ENCODE measurements around the gene TTC9B. TPM values are rescaled to one million over a fixed set of nuclear protein-coding genes. Genes with fewer than 3 reads are reported as not detected.

The TTC9B gene
- total and polyA plus RNA-seq, 2 of the 8 experiments (the other 6 are each of a cell fraction or from before 2014, with no cell fraction given) = 0.26 TPM; not detected in 1

DNA sequence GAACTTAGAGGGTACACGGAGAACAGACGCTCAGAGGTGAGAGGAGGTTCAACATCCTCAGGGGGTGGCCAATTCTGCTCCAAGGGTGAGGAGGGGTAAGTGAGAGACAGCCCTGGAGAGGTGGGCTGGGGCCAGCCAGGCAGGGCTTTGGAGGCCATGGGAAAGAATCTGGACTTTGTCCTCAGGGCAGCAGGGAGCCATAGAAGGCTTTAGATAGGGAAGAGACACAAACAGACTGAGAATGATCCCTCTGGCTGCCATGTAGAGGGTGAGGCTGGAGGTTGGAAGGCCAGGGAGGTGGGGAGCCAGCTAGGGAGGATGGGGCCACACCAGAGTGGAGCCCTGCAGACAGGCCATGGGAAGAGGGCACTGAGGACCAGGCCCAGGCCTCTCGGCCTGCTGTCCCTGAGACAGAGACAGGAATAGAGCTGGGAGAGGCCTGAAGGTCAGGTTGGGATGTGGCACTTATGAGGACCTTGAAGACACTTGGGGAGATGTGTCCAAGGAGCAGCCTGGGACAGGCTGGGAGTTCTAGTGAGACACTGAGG lies 37.5 kb upstream of the TTC9B start:
- Histone ChIP-seq H3K9me3 (ENCODE audit: insufficient read depth in 2 of 2, low read depth in 1 of 2, low read length in 1 of 2) (no peaks in the 10 kb centered on the region), H3K9ac (replicated peaks in 1 of 4; ENCODE audit: extremely low read depth in 1 of 4, low read depth in 3 of 4, low read length in 3 of 4) (no peak overlapping the region), H3K4me1 (replicated peaks in 1 of 4; ENCODE audit: control insufficient read depth in 3 of 4, insufficient read depth in 4 of 4, low read length in 3 of 4) (peaks cover 0 to 6% (median 4%) of the 10 kb centered on the region in 4 experiments; a peak in 6 of 7 replicates), H3K36me3 (ENCODE audit: control insufficient read depth in 2 of 4, insufficient read depth in 4 of 4, low read length in 3 of 4) (peaks cover 7 to 27% (median 13%) of the 10 kb centered on the region in 4 experiments; a peak in 5 of 8 replicates), H4K91ac (replicated peaks; ENCODE audit: insufficient read length, low read length) (no peak overlapping the region), H2BK12ac (ENCODE audit: low read depth, low read length) (no peak overlapping the region), H3K4me2 (ENCODE audit: insufficient read depth in 1 of 2, low read depth in 2 of 2, low read length in 2 of 2) (no peak overlapping the region), H2AFZ (ENCODE audit: low read length) (no peak overlapping the region), H3K27ac (ENCODE audit: low read depth, low read length) (no peak overlapping the region), H4K20me1 (replicated peaks in 1 of 2; ENCODE audit: control insufficient read depth in 1 of 2, insufficient read depth in 2 of 2, low read length in 2 of 2) (peaks cover 0 to 11% of the 10 kb centered on the region in 2 experiments), H4K8ac (ENCODE audit: extremely low read depth, insufficient read depth, low read length) (no peak overlapping the region), H3K27me3 (replicated peaks in 1 of 4; ENCODE audit: control insufficient read depth in 3 of 4, extremely low read depth in 1 of 4, insufficient read depth in 3 of 4, low read length in 3 of 4) (no peaks in the 10 kb centered on the region), H3K56ac (replicated peaks; ENCODE audit: insufficient read length, low read depth, low read length) (no peak overlapping the region), H3K79me1 (ENCODE audit: low read depth, low read length) (no peaks in the 10 kb centered on the region; the same call in 1 of the 2 replicates), H3K4me3 (ENCODE audit: extremely low read depth in 1 of 4, insufficient read depth in 2 of 4, low read depth in 3 of 4, low read length in 4 of 4) (no peak overlapping the region), H3K79me2 (ENCODE audit: control insufficient read depth in 1 of 2, insufficient read depth in 2 of 2, low read length in 2 of 2) (peaks cover 0 to 8% of the 10 kb centered on the region in 2 experiments; a peak in 1 of 4 replicates), H2BK120ac (replicated peaks; ENCODE audit: low read depth, low read length) (no peak overlapping the region), H2AK5ac (ENCODE audit: low read depth, low read length) (no peak overlapping the region), H2BK15ac (ENCODE audit: low read length) (no peak overlapping the region), H3K23me2 (ENCODE audit: low read depth, low read length) (no peaks in the 10 kb centered on the region; the same call in 1 of the 2 replicates), H3K4ac (replicated peaks; ENCODE audit: insufficient read length, low read depth, low read length) (no peak overlapping the region), H2BK20ac (ENCODE audit: low read length) (no peak overlapping the region), H2BK5ac (ENCODE audit: low read depth, low read length) (no peak overlapping the region), H3K23ac (ENCODE audit: insufficient read length) (no peak overlapping the region), H3K14ac (ENCODE audit: insufficient read length) (no peak overlapping the region), H4K5ac (ENCODE audit: insufficient read length, low read depth, low read length) (no peak overlapping the region), H3K18ac (ENCODE audit: extremely low read depth, low read length) (no peak overlapping the region)
- WGBS, 2 experiments (ENCODE audit: extremely low coverage in 1 of 2, insufficient coverage in 1 of 2, insufficient read length in 1 of 2, insufficient replicate concordance in 2 of 2, low coverage in 1 of 2, low lambda C conversion rate in 2 of 2, missing lambda C conversion rate in 1 of 2) = 74% methylated on average over 3 of the region's 3 CpGs; no CpG with 5 or more reads in 1 of the 2 experiments
- no peak for DNase-seq (ENCODE audit: low read depth in 1 of 2, low spot score in 2 of 2)
- ChIA-PET POLR2A (ENCODE audit: partially characterized antibody) (interaction anchor here (1.1 to 1.2 kb wide), 2 partner anchors 11 to 32 kb away, joined by 3 to 4 read pairs; no protein-coding TSS in a partner anchor), CTCF (ENCODE audit: partially characterized antibody) (interaction anchor here (2.4 to 2.5 kb wide), 2 partner anchors 8 to 11 kb away, joined by 8 to 9 read pairs; no protein-coding TSS in a partner anchor)
- FAIRE-seq = no peak
- TF ChIP-seq BRCA1 (IDR thresholded peaks at IDR 0.05; ENCODE audit: low read depth, low read length) (no peak), SIN3A (conservative IDR thresholded peaks at IDR 0.05 in 1 of 2, IDR thresholded peaks at IDR 0.05 in 1 of 2; ENCODE audit: low read depth in 1 of 2, low read length in 2 of 2) (no peak), SP4 (IDR thresholded peaks at IDR 0.05; ENCODE audit: low read length) (no peak), CBX8 (IDR thresholded peaks at IDR 0.05; ENCODE audit: borderline replicate concordance, low read depth, low read length) (no peak), CREB1 (IDR thresholded peaks at IDR 0.05) (no peak), SIX5 (IDR thresholded peaks at IDR 0.05; ENCODE audit: low read depth, low read length) (no peak), EP300 (IDR thresholded peaks at IDR 0.05; ENCODE audit: borderline replicate concordance in 1 of 2, low read depth in 2 of 2, low read length in 2 of 2) (no peak), SUZ12 (IDR thresholded peaks at IDR 0.05; ENCODE audit: low read length) (no peak), ASH2L (IDR thresholded peaks at IDR 0.05; ENCODE audit: low read length) (no peak), YY1 (IDR thresholded peaks at IDR 0.05; ENCODE audit: low read depth, low read length) (no peak)

Data from H1 (cell line).